ENCODE measurements around the gene KLF12.

- TF ChIP-seq POLR2A (IDR thresholded peaks at IDR 0.05) (no peak), CTCF (IDR thresholded peaks at IDR 0.05) (no peak)
Observed at GRCh38 chr13:74097116-74097515, 37.1 kb downstream of the KLF12 start.
